ENCODE results near the gene CAPN12. TPM values are rescaled to one million over a fixed set of nuclear protein-coding genes. Genes with fewer than 3 reads are reported as not detected.
"Not testable (repeated sequence)": the region's sequence is repeated elsewhere in the genome, so short reads cannot be mapped to it uniquely, and the experiment has no call there.

Gene CAPN12
- total RNA-seq, 5 donors from 2014 or later (not counting 1 experiment from before 2014, with no cell fraction given): 2.5 to 13.8 (median 8.8) TPM

DNA sequence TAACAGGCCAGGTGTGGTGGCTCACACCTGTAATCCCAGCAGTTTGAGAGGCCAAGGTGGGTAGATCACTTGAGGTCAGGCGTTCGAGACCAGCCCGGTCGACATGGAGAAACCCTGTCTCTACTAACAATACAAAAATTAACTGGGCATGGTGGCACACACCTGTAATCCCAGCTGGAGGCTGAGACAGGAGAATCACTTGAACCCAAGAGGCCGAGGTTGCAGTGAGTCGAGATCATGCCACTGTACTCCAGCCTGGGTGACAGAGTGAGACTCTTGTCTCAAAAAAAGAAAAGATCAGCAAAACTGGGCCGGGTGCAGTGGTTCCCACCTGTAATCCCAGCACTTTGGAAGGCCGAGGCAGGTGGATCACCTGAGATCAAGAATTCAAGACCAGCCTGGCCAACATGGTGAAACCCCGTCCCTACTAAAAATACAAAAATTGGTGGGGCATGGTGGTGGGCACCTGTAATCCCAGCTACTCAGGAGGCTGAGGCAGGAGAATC lies 17.7 kb upstream of the CAPN12 start:
- ATAC-seq (replicated peaks in 1 of 4); H3K36me3 Mint-ChIP-seq; H3K27me3 ChIP-seq (replicated peaks in 1 of 2; ENCODE audit: control insufficient read depth in 2 of 2, extremely low read depth in 1 of 2, insufficient read depth in 2 of 2, low read length in 1 of 2); H3K27me3 Mint-ChIP-seq; H3K27ac ChIP-seq (ENCODE audit: low read length); H3K9me3 Mint-ChIP-seq; H3K4me3 ChIP-seq (ENCODE audit: control insufficient read depth in 1 of 2, extremely low read depth in 1 of 2, low read length in 1 of 2); DNase-seq; H3K4me1 ChIP-seq (ENCODE audit: control insufficient read depth in 1 of 2, extremely low read depth in 1 of 2, insufficient read depth in 2 of 2, low read length in 2 of 2); H3K9me3 ChIP-seq; H3K4me1 Mint-ChIP-seq; H3K4me3 Mint-ChIP-seq; H3K27ac Mint-ChIP-seq; H3K36me3 ChIP-seq (ENCODE audit: control insufficient read depth in 2 of 2, extremely low read depth in 1 of 2, insufficient read depth in 1 of 2, low read length in 1 of 2): not testable (repeated sequence)
- 77% methylated on average over 5 of the region's 9 CpGs for whole genome bisulfite sequencing (ENCODE audit: insufficient coverage)
- ChIA-PET POLR2A (interaction anchor here in 1 of 2 donors (0.6 kb wide), 1 partner anchor 220 kb away, joined by 4 read pairs; no protein-coding TSS in a partner anchor), CTCF (interaction anchor here in 1 of 2 donors (0.7 to 0.8 kb wide), 2 partner anchors 128 to 367 kb away, joined by 3 read pairs; no protein-coding TSS in a partner anchor)

DNA sequence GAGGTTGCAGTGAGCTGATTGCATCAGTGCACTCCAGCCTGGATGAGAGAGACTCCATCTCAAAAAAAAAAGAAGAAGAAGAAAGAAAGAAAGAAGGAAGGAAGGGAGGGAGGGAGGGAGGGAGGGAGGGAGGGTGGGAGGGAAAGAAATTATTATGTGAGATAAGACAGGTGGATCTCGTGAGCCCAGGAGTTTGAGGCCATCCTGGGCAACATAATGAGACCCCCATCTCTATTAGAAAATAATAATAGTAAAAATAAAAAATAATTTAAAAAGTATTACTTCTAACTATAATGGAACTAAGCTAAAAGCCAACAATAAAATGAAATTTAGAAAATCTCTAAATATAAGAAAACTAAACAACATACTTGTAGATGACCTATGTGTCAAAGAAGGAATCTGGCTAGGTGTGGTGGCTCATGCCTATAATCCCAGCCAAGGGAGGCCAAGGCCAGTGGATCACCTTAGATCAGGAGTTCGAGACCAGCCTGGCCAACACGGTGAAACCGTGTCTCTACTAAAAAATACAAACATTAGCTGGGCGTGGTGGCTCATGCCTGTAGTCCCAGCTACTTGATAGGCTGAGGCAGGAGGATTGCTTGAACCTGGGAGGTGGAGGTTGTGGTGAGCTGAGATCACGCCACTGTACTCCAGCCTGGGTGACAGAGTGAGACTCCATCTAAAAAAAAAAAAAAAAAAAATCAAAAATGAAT lies 16.7 kb upstream of the CAPN12 start:
- H3K9me3 ChIP-seq; H3K36me3 ChIP-seq (ENCODE audit: control insufficient read depth in 2 of 2, extremely low read depth in 1 of 2, insufficient read depth in 1 of 2, low read length in 1 of 2); H3K4me3 ChIP-seq (ENCODE audit: control insufficient read depth in 1 of 2, extremely low read depth in 1 of 2, low read length in 1 of 2); ATAC-seq (replicated peaks in 1 of 4); H3K4me1 ChIP-seq (ENCODE audit: control insufficient read depth in 1 of 2, extremely low read depth in 1 of 2, insufficient read depth in 2 of 2, low read length in 2 of 2); H3K4me1 Mint-ChIP-seq; H3K27ac ChIP-seq (ENCODE audit: low read length); H3K4me3 Mint-ChIP-seq; H3K9me3 Mint-ChIP-seq; H3K27me3 ChIP-seq (replicated peaks in 1 of 2; ENCODE audit: control insufficient read depth in 2 of 2, extremely low read depth in 1 of 2, insufficient read depth in 2 of 2, low read length in 1 of 2); H3K27me3 Mint-ChIP-seq; H3K36me3 Mint-ChIP-seq; DNase-seq; H3K27ac Mint-ChIP-seq: not testable (repeated sequence)
- CTCF ChIA-PET: interaction anchor here in 1 of 2 donors (0.7 to 0.8 kb wide), 2 partner anchors 127 to 366 kb away, joined by 3 read pairs; no protein-coding TSS in a partner anchor
- POLR2A ChIA-PET: interaction anchor here in 1 of 2 donors (0.6 kb wide), 1 partner anchor 221 kb away, joined by 4 read pairs; no protein-coding TSS in a partner anchor
- WGBS (ENCODE audit: insufficient coverage): 60% methylated on average over 1 of the region's 6 CpGs

DNA sequence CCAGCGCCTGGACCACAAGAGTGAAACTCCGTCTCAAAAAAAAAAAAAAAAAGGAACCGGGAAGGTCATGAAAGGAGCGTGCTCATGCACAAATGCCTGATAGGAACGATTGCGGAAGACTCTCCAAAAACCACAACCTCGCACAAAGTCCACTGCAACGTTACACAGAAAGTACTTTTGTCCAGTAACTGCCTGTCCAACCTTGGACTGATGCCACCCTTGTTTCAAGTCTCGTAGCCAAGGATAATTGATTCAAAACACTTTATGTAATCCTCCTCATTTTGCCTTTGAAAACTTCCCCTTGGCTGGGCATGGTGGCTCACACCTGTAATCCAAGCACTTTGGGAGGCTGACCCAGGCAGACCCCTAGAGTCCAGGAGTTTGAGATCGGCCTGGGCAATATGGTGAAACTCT lies 15.3 kb upstream of the CAPN12 start:
- H3K4me3 Mint-ChIP-seq: no peak overlapping the region
- H3K27me3 Mint-ChIP-seq: no peaks in the 10 kb centered on the region
- no peaks in the 10 kb centered on the region for H3K36me3 Mint-ChIP-seq
- ChIA-PET POLR2A (no interaction called here), CTCF (no interaction called here)
- H3K9me3 Mint-ChIP-seq: peaks cover 0 to 2% (median 0%) of the 10 kb centered on the region in 3 donors
- DNase-seq (no peak), ATAC-seq (replicated peaks in 1 of 4) (no peak)
- H3K4me1 ChIP-seq (ENCODE audit: control insufficient read depth in 1 of 2, extremely low read depth in 1 of 2, insufficient read depth in 2 of 2, low read length in 2 of 2): no peaks in the 10 kb centered on the region
- H3K27me3 ChIP-seq (replicated peaks in 1 of 2; ENCODE audit: control insufficient read depth in 2 of 2, extremely low read depth in 1 of 2, insufficient read depth in 2 of 2, low read length in 1 of 2): no peaks in the 10 kb centered on the region
- no peak overlapping the region for H3K4me3 ChIP-seq (ENCODE audit: control insufficient read depth in 1 of 2, extremely low read depth in 1 of 2, low read length in 1 of 2)
- 92% methylated on average over 7 of the region's 10 CpGs for WGBS (ENCODE audit: insufficient coverage)
- peaks cover 0 to 2% (median 0%) of the 10 kb centered on the region in 3 donors for H3K4me1 Mint-ChIP-seq
- no peaks in the 10 kb centered on the region for H3K36me3 ChIP-seq (ENCODE audit: control insufficient read depth in 2 of 2, extremely low read depth in 1 of 2, insufficient read depth in 1 of 2, low read length in 1 of 2)
- H3K27ac Mint-ChIP-seq: no peak overlapping the region
- no peaks in the 10 kb centered on the region for H3K9me3 ChIP-seq
- H3K27ac ChIP-seq (ENCODE audit: low read length): no peak overlapping the region

DNA sequence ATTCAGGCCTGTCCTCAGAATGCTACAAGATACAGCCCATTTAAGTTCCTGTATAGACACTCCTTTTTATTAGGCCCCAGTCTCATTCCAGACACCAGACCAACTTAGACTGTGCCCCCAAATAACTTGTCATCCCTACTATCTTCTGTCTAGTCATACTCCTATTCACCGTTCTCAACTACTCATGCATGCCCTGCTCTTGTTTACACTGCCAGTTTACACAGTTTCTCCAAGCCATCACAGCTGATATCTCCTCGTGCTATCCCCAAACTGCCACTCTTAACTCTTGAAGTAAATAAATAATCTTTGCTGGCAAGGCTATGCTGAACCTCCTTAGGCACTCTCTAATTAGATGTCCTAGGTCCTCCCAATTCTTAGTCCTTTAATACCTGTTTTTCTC lies 9.9 kb upstream of the CAPN12 start:
- H3K27ac ChIP-seq (ENCODE audit: low read length); H3K9me3 Mint-ChIP-seq; H3K27me3 ChIP-seq (replicated peaks in 1 of 2; ENCODE audit: control insufficient read depth in 2 of 2, extremely low read depth in 1 of 2, insufficient read depth in 2 of 2, low read length in 1 of 2); H3K4me1 ChIP-seq (ENCODE audit: control insufficient read depth in 1 of 2, extremely low read depth in 1 of 2, insufficient read depth in 2 of 2, low read length in 2 of 2); H3K9me3 ChIP-seq; POLR2A ChIA-PET; CTCF ChIA-PET; DNase-seq; ATAC-seq (replicated peaks in 1 of 4); H3K36me3 Mint-ChIP-seq; H3K4me3 Mint-ChIP-seq; H3K27me3 Mint-ChIP-seq; H3K4me1 Mint-ChIP-seq; H3K4me3 ChIP-seq (ENCODE audit: control insufficient read depth in 1 of 2, extremely low read depth in 1 of 2, low read length in 1 of 2); H3K27ac Mint-ChIP-seq; H3K36me3 ChIP-seq (ENCODE audit: control insufficient read depth in 2 of 2, extremely low read depth in 1 of 2, insufficient read depth in 1 of 2, low read length in 1 of 2): not testable (repeated sequence)
- WGBS (ENCODE audit: insufficient coverage): no CpG with 5 or more reads among the region's 2 CpGs

DNA sequence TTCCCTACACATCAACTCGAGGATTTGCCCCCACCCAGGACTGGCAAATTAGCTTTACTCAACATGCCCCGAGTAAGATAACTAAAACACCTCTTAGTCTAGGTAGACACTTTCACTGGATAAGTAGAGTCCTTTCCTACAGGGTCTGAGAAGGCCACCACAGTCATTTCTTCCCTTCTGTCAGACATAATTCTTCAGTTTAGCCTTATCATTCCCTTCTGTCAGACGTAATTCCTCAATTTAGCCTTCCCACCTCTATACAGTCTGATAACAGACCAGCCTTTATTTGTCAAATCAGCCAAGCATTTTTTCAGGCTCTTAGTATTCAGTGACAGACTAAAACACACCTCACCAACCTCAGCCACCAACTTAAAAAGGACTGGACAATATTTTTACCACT lies 9.5 kb upstream of the CAPN12 start:
- H3K27ac ChIP-seq (ENCODE audit: low read length); ATAC-seq (replicated peaks in 1 of 4); H3K9me3 ChIP-seq; H3K9me3 Mint-ChIP-seq; H3K36me3 Mint-ChIP-seq; H3K4me3 ChIP-seq (ENCODE audit: control insufficient read depth in 1 of 2, extremely low read depth in 1 of 2, low read length in 1 of 2); CTCF ChIA-PET; H3K4me1 ChIP-seq (ENCODE audit: control insufficient read depth in 1 of 2, extremely low read depth in 1 of 2, insufficient read depth in 2 of 2, low read length in 2 of 2); H3K27ac Mint-ChIP-seq; DNase-seq; H3K36me3 ChIP-seq (ENCODE audit: control insufficient read depth in 2 of 2, extremely low read depth in 1 of 2, insufficient read depth in 1 of 2, low read length in 1 of 2); H3K4me3 Mint-ChIP-seq; H3K27me3 ChIP-seq (replicated peaks in 1 of 2; ENCODE audit: control insufficient read depth in 2 of 2, extremely low read depth in 1 of 2, insufficient read depth in 2 of 2, low read length in 1 of 2); H3K27me3 Mint-ChIP-seq; H3K4me1 Mint-ChIP-seq; POLR2A ChIA-PET: not testable (repeated sequence)
- WGBS (ENCODE audit: insufficient coverage): 86% methylated on average over 1 of the region's 3 CpGs

DNA sequence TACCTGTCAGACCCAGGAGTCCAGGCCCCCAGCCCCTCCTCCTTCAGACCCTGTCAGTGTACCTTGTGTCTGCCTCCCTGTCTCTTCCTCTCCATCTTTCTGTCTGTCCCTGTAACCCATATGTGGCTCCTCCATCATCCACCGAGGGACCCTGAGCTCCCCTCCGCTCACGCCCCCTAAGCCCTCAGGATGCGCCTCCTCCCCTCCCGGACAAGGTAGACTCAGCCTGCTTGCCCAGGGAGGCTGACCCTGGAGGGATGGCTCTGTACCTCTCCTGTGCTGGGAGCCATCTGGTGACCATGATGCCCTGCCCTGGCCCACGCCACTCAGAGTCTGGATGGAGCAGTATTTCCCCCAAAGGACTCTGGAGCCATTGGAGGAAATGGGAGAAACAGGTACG lies 1.0 kb upstream of the CAPN12 start:
- WGBS (ENCODE audit: insufficient coverage): 89% methylated on average over 6 of the region's 7 CpGs
- no peak for DNase-seq
- CTCF ChIA-PET: no interaction called here
- Histone ChIP-seq H3K9me3 (no peaks in the 10 kb centered on the region), H3K36me3 (ENCODE audit: control insufficient read depth in 2 of 2, extremely low read depth in 1 of 2, insufficient read depth in 1 of 2, low read length in 1 of 2) (no peaks in the 10 kb centered on the region), H3K4me3 (ENCODE audit: control insufficient read depth in 1 of 2, extremely low read depth in 1 of 2, low read length in 1 of 2) (no peak overlapping the region), H3K27ac (ENCODE audit: low read length) (no peak overlapping the region), H3K27me3 (replicated peaks in 1 of 2; ENCODE audit: control insufficient read depth in 2 of 2, extremely low read depth in 1 of 2, insufficient read depth in 2 of 2, low read length in 1 of 2) (peaks cover 0 to 7% of the 10 kb centered on the region in 2 experiments), H3K4me1 (ENCODE audit: control insufficient read depth in 1 of 2, extremely low read depth in 1 of 2, insufficient read depth in 2 of 2, low read length in 2 of 2) (peaks cover 0 to under 1% of the 10 kb centered on the region in 2 experiments)
- Mint-ChIP-seq H3K27ac (no peak overlapping the region), H3K9me3 (no peaks in the 10 kb centered on the region), H3K27me3 (no peaks in the 10 kb centered on the region), H3K36me3 (no peaks in the 10 kb centered on the region), H3K4me3 (no peak overlapping the region), H3K4me1 (no peaks in the 10 kb centered on the region)
- POLR2A ChIA-PET: no interaction called here
- no peak for ATAC-seq (replicated peaks in 1 of 4)
